ENCODE measurements around the gene VSIG1.

VSIG1 gene

GRCh38 chrX:108105473-108105872 lies 60.6 kb downstream of the VSIG1 start:
- Histone ChIP-seq H3K4me2 (ENCODE audit: low read length) (no peak overlapping the region), H3K4me1 (ENCODE audit: insufficient read depth, low read length, severe bottlenecking) (no peaks in the 10 kb centered on the region), H4K20me1 (ENCODE audit: insufficient read depth, low read length) (no peaks in the 10 kb centered on the region), H3F3A (ENCODE audit: insufficient read depth, low read length) (no peaks in the 10 kb centered on the region), H3K9me2 (ENCODE audit: low read depth, low read length) (no peaks in the 10 kb centered on the region), H2AFZ (ENCODE audit: low read length) (no peak overlapping the region), H3K4me3 (ENCODE audit: low read depth, low read length, poor library complexity, severe bottlenecking) (no peak overlapping the region), H3K36me3 (ENCODE audit: insufficient read depth, low read length) (no peaks in the 10 kb centered on the region), H3K9ac (ENCODE audit: low read length) (no peak overlapping the region), H3K9me3 (ENCODE audit: low read length) (no peaks in the 10 kb centered on the region), H3K79me2 (ENCODE audit: insufficient read depth, low read length) (no peaks in the 10 kb centered on the region), H3K27ac (ENCODE audit: low read depth, low read length, poor library complexity, severe bottlenecking) (no peak overlapping the region), H3K27me3 (ENCODE audit: insufficient read depth, low read length) (no peaks in the 10 kb centered on the region)
- TF ChIP-seq EZH2 (IDR thresholded peaks at IDR 0.05; ENCODE audit: borderline replicate concordance, low read length) (no peak), CTCF (IDR thresholded peaks at IDR 0.05; ENCODE audit: low read length) (no peak)

- Histone ChIP-seq H3K36me3 (ENCODE audit: insufficient read depth, low read length) (no peaks in the 10 kb centered on the region), H3K79me2 (ENCODE audit: insufficient read depth, low read length) (no peaks in the 10 kb centered on the region), H2AFZ (ENCODE audit: low read length) (no peak overlapping the region), H3K9me3 (ENCODE audit: low read length) (no peaks in the 10 kb centered on the region), H3K9ac (ENCODE audit: low read length) (no peak overlapping the region), H3F3A (ENCODE audit: insufficient read depth, low read length) (no peaks in the 10 kb centered on the region), H3K4me1 (ENCODE audit: insufficient read depth, low read length, severe bottlenecking) (no peaks in the 10 kb centered on the region), H3K27me3 (ENCODE audit: insufficient read depth, low read length) (no peaks in the 10 kb centered on the region), H3K4me2 (ENCODE audit: low read length) (no peak overlapping the region), H3K4me3 (ENCODE audit: low read depth, low read length, poor library complexity, severe bottlenecking) (no peak overlapping the region), H4K20me1 (ENCODE audit: insufficient read depth, low read length) (no peaks in the 10 kb centered on the region), H3K27ac (ENCODE audit: low read depth, low read length, poor library complexity, severe bottlenecking) (no peak overlapping the region), H3K9me2 (ENCODE audit: low read depth, low read length) (no peaks in the 10 kb centered on the region)
- TF ChIP-seq CTCF (IDR thresholded peaks at IDR 0.05; ENCODE audit: low read length) (no peak), EZH2 (IDR thresholded peaks at IDR 0.05; ENCODE audit: borderline replicate concordance, low read length) (no peak)
Measured at GRCh38 chrX:108114541-108114940, 69.7 kb downstream of the VSIG1 start.

- Histone ChIP-seq H3F3A (ENCODE audit: insufficient read depth, low read length) (no peaks in the 10 kb centered on the region), H3K36me3 (ENCODE audit: insufficient read depth, low read length) (no peaks in the 10 kb centered on the region)
Measured at GRCh38 chrX:108117988-108118387, 73.1 kb downstream of the VSIG1 start.

More at GRCh38 chrX:108117988-108118387, 73.1 kb downstream of the VSIG1 start:
- no peak overlapping the region for H3K4me2 ChIP-seq (ENCODE audit: low read length)
- TF ChIP-seq EZH2 (IDR thresholded peaks at IDR 0.05; ENCODE audit: borderline replicate concordance, low read length), result no peak
- TF ChIP-seq CTCF (IDR thresholded peaks at IDR 0.05; ENCODE audit: low read length), result no peak
- H3K9me2 ChIP-seq (ENCODE audit: low read depth, low read length), result no peaks in the 10 kb centered on the region
- H2AFZ ChIP-seq (ENCODE audit: low read length), result no peak overlapping the region
- H3K4me1 ChIP-seq (ENCODE audit: insufficient read depth, low read length, severe bottlenecking), result no peaks in the 10 kb centered on the region
- no peaks in the 10 kb centered on the region for H3K9me3 ChIP-seq (ENCODE audit: low read length)
- H3K9ac ChIP-seq (ENCODE audit: low read length), result no peak overlapping the region
- no peak overlapping the region for H3K4me3 ChIP-seq (ENCODE audit: low read depth, low read length, poor library complexity, severe bottlenecking)
- H3K27me3 ChIP-seq (ENCODE audit: insufficient read depth, low read length), result no peaks in the 10 kb centered on the region
- H3K27ac ChIP-seq (ENCODE audit: low read depth, low read length, poor library complexity, severe bottlenecking), result no peak overlapping the region
- no peaks in the 10 kb centered on the region for H3K79me2 ChIP-seq (ENCODE audit: insufficient read depth, low read length)
- H4K20me1 ChIP-seq (ENCODE audit: insufficient read depth, low read length), result no peaks in the 10 kb centered on the region
